ENCODE measurements around the gene TSSK3. TPM values are rescaled to one million over a fixed set of nuclear protein-coding genes. Genes with fewer than 3 reads are reported as not detected.

The TSSK3 gene
- total RNA-seq, 1 donor from 2014 or later = 0.90 TPM

GRCh38 chr1:32365445-32365844 is 3.1 kb downstream of the TSSK3 start:
- no peak for TF ChIP-seq CTCF (IDR thresholded peaks at IDR 0.05)
- Mint-ChIP-seq H3K4me3 (ENCODE audit: unreplicated experiment) (no peak overlapping the region), H3K27ac (ENCODE audit: unreplicated experiment) (peak overlapping the region; percentile 54), H3K9me3 (ENCODE audit: low read depth) (no peaks in the 10 kb centered on the region), H3K4me1 (ENCODE audit: low read depth) (peaks cover 21% of the 10 kb centered on the region), H3K27me3 (ENCODE audit: low read depth) (no peaks in the 10 kb centered on the region), H3K36me3 (ENCODE audit: low read depth) (peaks cover 26% of the 10 kb centered on the region)
- no peak for DNase-seq (ENCODE audit: low spot score)

GRCh38 chr1:32367912-32368635 is 5.7 kb downstream of the TSSK3 start:
- Mint-ChIP-seq H3K27me3 (ENCODE audit: low read depth) (no peaks in the 10 kb centered on the region), H3K36me3 (ENCODE audit: low read depth) (peaks cover 30% of the 10 kb centered on the region), H3K4me3 (ENCODE audit: unreplicated experiment) (no peak overlapping the region), H3K27ac (ENCODE audit: unreplicated experiment) (no peak overlapping the region), H3K4me1 (ENCODE audit: low read depth) (peaks cover 22% of the 10 kb centered on the region), H3K9me3 (ENCODE audit: low read depth) (no peaks in the 10 kb centered on the region)
- TF ChIP-seq CTCF (IDR thresholded peaks at IDR 0.05) = no peak
- peak; percentile 59 for DNase-seq (ENCODE audit: low spot score)

- Mint-ChIP-seq H3K27me3 (ENCODE audit: low read depth) (no peaks in the 10 kb centered on the region), H3K36me3 (ENCODE audit: low read depth) (peaks cover 35% of the 10 kb centered on the region), H3K4me1 (ENCODE audit: low read depth) (peaks cover 13% of the 10 kb centered on the region), H3K27ac (ENCODE audit: unreplicated experiment) (no peak overlapping the region), H3K9me3 (ENCODE audit: low read depth) (no peaks in the 10 kb centered on the region), H3K4me3 (ENCODE audit: unreplicated experiment) (no peak overlapping the region)
- peak; percentile 10 for TF ChIP-seq CTCF (IDR thresholded peaks at IDR 0.05)
- peak; percentile 13 for DNase-seq (ENCODE audit: low spot score)
Observed at GRCh38 chr1:32372149-32372756, 9.9 kb downstream of the TSSK3 start.

GRCh38 chr1:32373996-32374592 is 11.8 kb downstream of the TSSK3 start:
- Mint-ChIP-seq H3K27ac (ENCODE audit: unreplicated experiment) (no peak overlapping the region), H3K4me3 (ENCODE audit: unreplicated experiment) (no peak overlapping the region), H3K4me1 (ENCODE audit: low read depth) (peaks cover 13% of the 10 kb centered on the region), H3K27me3 (ENCODE audit: low read depth) (no peaks in the 10 kb centered on the region), H3K9me3 (ENCODE audit: low read depth) (no peaks in the 10 kb centered on the region), H3K36me3 (ENCODE audit: low read depth) (peaks cover 38% of the 10 kb centered on the region)
- no peak for TF ChIP-seq CTCF (IDR thresholded peaks at IDR 0.05)
- DNase-seq (ENCODE audit: low spot score) = no peak

- Mint-ChIP-seq H3K36me3 (ENCODE audit: low read depth) (peaks cover 47% of the 10 kb centered on the region), H3K9me3 (ENCODE audit: low read depth) (no peaks in the 10 kb centered on the region), H3K27me3 (ENCODE audit: low read depth) (no peaks in the 10 kb centered on the region), H3K4me1 (ENCODE audit: low read depth) (peaks cover 13% of the 10 kb centered on the region), H3K4me3 (ENCODE audit: unreplicated experiment) (no peak overlapping the region), H3K27ac (ENCODE audit: unreplicated experiment) (no peak overlapping the region)
- TF ChIP-seq CTCF (IDR thresholded peaks at IDR 0.05) = no peak
- DNase-seq (ENCODE audit: low spot score) = no peak
Observed at GRCh38 chr1:32376199-32376598, 13.9 kb downstream of the TSSK3 start.
